ENCODE measurements around the gene MGAT4C. TPM values are rescaled to one million over a fixed set of nuclear protein-coding genes. Genes with fewer than 3 reads are reported as not detected.

Gene MGAT4C
- total RNA-seq, 1 donor from 2014 or later, result not detected

DNA sequence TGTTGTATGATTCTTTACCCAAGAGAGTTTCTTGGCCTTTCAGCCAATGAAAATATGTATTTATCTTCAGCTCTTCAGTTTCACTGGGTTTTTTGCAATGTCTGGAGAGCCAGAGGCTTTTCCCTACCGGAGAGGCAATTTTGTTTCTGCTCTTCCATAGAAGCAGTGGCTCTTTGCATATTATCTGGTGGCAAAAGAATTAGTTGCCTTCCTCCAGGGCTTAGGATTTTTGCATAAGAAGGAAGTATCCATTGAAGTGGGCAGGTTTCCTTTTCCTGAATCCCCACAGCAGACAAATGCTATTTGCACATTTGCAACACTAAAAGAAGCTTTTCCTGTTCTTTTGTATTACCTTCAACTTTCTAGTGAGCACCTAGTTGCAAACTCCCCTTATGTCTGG lies 306.9 kb downstream of the MGAT4C start:
- DNase-seq (ENCODE audit: low read depth), result no peak
- TF ChIP-seq, protein P1, sequence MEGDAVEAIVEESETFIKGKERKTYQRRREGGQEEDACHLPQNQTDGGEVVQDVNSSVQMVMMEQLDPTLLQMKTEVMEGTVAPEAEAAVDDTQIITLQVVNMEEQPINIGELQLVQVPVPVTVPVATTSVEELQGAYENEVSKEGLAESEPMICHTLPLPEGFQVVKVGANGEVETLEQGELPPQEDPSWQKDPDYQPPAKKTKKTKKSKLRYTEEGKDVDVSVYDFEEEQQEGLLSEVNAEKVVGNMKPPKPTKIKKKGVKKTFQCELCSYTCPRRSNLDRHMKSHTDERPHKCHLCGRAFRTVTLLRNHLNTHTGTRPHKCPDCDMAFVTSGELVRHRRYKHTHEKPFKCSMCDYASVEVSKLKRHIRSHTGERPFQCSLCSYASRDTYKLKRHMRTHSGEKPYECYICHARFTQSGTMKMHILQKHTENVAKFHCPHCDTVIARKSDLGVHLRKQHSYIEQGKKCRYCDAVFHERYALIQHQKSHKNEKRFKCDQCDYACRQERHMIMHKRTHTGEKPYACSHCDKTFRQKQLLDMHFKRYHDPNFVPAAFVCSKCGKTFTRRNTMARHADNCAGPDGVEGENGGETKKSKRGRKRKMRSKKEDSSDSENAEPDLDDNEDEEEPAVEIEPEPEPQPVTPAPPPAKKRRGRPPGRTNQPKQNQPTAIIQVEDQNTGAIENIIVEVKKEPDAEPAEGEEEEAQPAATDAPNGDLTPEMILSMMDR (conservative IDR thresholded peaks at IDR 0.05; ENCODE audit: low read depth, low read length), result no peak

DNA sequence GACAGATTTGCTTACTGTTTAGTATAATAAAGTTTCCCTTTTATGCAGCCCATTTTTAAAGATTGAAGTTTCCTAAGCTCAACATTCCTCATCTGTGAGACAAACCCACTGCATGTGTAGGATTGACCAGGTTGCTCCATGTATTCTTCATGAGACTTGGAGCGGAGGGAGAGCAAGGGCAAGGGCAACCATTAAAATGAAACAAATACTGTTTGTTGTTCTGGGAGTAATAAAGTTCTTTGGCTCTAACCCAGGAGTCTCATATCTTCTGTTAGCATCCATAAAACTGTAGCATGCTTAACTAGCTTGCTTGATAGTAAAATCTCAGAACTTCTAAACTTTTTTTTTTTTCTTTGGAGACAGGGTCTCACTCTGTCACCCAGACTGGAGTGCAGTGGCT lies 307.9 kb downstream of the MGAT4C start:
- no peak for DNase-seq (ENCODE audit: low read depth)
- no peak overlapping the region for H3K4me3 ChIP-seq (ENCODE audit: low read depth, low read length)
- TF ChIP-seq, protein P1 (conservative IDR thresholded peaks at IDR 0.05; ENCODE audit: low read depth, low read length), result no peak

More for the DNA sequence above, 306.9 kb downstream of the MGAT4C start:
- H3K4me3 ChIP-seq (ENCODE audit: low read depth, low read length), result no peak overlapping the region

DNA sequence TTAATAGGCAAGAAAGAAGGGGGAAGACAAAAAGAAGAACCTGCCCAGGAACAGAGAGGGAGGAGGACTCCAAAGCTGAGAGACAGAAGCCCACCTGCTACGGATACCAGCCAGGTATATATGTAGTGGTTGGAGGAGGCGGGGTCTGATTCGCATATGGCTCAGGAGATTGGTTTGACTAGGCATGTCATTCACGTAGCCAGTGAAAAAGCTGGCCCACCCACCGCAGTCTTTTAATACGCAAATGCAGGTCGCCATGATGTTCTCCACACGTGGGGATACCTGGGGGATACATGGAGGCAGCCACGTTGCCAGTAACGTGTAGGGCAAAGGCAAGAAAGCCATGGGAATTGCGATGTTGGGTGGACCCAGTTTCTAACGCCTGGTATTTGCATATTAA lies 308.9 kb downstream of the MGAT4C start:
- no peak overlapping the region for H3K4me3 ChIP-seq (ENCODE audit: low read depth, low read length)
- TF ChIP-seq, protein P1 (conservative IDR thresholded peaks at IDR 0.05; ENCODE audit: low read depth, low read length), result no peak
- no peak for DNase-seq (ENCODE audit: low read depth)

DNA sequence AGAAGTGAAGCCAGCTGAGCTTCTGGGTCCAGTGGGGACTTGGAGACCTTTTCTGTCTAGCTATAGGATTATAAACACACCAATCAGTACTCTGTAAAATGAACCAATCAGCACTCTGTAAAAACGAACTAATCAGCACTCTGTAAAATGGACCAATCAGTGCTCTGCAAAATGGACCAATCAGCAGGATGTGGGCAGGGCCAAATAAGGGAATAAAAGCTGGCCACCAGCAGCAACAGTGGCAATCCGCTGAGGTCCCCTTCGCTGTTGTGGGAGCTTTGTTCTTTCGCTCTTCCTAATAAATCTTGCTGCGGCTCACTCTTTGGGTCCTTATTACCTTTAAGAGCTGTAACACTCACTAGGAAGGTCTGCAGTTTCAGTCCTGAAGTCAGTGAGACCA lies 309.8 kb downstream of the MGAT4C start:
- TF ChIP-seq, protein P1 (conservative IDR thresholded peaks at IDR 0.05; ENCODE audit: low read depth, low read length), result no peak
- no peak overlapping the region for H3K4me3 ChIP-seq (ENCODE audit: low read depth, low read length)
- no peak for DNase-seq (ENCODE audit: low read depth)

DNA sequence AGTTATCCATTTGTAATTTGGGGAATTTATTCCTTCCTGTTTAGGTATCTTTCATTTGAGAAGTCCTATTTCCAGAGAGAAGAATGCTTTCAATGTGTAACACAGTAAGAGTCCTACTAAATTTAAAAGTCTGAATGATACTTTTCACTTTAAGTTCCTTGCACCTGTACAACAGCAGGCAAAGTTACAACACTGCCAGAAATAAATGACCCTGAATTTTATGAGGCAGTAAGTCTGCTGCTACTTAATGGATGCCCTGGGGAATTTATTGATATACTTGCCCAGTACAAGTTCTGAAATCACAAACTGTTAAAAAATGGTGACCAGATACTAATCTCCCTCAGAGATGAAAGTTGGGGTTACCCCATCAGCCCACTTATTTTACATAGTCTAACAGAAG lies 329.0 kb downstream of the MGAT4C start:
- TF ChIP-seq, protein P1 (conservative IDR thresholded peaks at IDR 0.05; ENCODE audit: low read depth, low read length), result no peak
- no peak for DNase-seq (ENCODE audit: low read depth)
- no peak overlapping the region for H3K4me3 ChIP-seq (ENCODE audit: low read depth, low read length)

DNA sequence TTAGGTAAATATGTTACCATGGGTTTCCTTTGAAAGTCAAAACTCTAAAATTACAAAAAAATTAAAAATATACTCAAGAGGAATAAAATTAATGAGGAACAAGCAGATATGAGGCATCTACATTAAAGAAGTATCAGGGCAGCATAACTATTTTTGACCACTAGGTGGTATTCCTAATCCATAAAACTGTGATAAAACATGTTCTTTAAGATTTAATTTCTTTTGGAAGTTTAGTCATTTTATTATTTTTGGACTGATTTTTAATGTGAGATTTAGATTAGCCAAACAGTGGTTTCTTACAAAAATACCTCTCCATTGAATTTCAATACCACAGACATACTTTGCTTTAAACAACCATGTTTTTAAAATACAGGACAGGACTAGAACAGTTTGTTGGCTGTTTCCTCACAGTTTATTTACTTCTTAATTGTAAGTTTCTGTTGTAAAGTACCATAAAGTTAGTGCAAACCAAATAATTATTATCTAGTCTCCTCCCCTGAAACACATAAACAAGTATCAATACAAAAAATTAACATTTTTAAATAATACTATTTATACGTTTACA lies 332.3 kb downstream of the MGAT4C start:
- DNase-seq (ENCODE audit: low read depth), result no peak
- TF ChIP-seq, protein P1 (conservative IDR thresholded peaks at IDR 0.05; ENCODE audit: low read depth, low read length), result peak; percentile 61
- no peak overlapping the region for H3K4me3 ChIP-seq (ENCODE audit: low read depth, low read length)

DNA sequence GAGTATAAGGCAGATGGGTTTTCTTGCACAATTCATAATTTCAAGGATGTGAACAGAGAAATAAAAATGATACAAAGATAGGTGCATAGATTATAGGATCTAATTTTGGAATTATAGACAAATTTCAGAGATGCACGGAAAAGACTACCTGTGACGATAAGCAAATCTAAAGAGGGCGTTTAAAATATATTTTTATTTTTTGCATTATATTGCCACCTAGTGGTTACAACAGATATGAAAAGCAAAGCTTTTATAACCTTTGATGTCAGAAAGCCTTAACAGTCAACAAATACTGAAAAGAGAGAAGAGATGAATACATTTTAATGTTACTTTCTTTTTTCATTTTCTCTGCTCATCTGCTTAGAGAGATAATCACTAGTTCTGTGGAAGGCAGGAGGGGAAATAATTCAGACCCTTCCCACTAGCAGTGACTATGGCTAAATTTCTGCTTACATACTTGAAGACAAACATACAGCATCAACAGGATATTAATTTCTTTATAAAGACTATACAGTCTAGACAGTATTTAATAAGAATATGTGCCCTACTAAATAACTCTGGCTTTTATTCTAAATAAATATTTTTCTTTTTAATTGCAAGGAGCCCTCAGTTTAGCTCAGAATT lies 335.8 kb downstream of the MGAT4C start:
- DNase-seq (ENCODE audit: low read depth), result peak; percentile 13
- TF ChIP-seq, protein P1 (conservative IDR thresholded peaks at IDR 0.05; ENCODE audit: low read depth, low read length), result peak; percentile 54
- no peak overlapping the region for H3K4me3 ChIP-seq (ENCODE audit: low read depth, low read length)
